ENCODE data around the gene PDSS2.

The PDSS2 gene

DNA sequence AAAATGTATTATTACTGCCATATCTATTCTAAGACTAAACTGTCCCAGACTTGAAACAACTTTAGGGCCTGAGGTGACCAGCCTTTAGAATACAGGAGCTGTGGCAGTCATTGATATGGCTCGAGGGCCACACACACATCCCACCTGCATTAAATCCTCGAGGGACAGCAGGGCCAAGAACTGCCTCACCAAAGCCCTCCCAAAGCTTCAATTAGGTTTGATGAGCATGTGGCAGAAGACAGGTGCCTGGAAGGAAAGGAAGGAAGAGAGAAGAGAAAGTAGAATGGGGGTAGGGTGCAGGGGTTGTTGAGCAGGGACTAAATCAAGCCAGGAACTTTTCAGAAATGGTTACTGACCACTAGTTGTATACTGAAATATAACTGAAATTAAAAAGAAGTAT lies 115.0 kb downstream of the PDSS2 start:
- Histone ChIP-seq H3K4me3 (ENCODE audit: low read depth in 1 of 2, low read length in 1 of 2) (no peak overlapping the region), H3K27ac (no peak overlapping the region), H3K9me3 (no peaks in the 10 kb centered on the region), H3K4me1 (ENCODE audit: control insufficient read depth in 1 of 2, insufficient read depth in 1 of 2, low read depth in 1 of 2, low read length in 1 of 2) (peaks cover 9 to 21% of the 10 kb centered on the region in 2 experiments), H3K27me3 (no peaks in the 10 kb centered on the region), H3K36me3 (no peaks in the 10 kb centered on the region)
- TF ChIP-seq, protein P1, sequence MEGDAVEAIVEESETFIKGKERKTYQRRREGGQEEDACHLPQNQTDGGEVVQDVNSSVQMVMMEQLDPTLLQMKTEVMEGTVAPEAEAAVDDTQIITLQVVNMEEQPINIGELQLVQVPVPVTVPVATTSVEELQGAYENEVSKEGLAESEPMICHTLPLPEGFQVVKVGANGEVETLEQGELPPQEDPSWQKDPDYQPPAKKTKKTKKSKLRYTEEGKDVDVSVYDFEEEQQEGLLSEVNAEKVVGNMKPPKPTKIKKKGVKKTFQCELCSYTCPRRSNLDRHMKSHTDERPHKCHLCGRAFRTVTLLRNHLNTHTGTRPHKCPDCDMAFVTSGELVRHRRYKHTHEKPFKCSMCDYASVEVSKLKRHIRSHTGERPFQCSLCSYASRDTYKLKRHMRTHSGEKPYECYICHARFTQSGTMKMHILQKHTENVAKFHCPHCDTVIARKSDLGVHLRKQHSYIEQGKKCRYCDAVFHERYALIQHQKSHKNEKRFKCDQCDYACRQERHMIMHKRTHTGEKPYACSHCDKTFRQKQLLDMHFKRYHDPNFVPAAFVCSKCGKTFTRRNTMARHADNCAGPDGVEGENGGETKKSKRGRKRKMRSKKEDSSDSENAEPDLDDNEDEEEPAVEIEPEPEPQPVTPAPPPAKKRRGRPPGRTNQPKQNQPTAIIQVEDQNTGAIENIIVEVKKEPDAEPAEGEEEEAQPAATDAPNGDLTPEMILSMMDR (IDR thresholded peaks at IDR 0.05): no peak

DNA sequence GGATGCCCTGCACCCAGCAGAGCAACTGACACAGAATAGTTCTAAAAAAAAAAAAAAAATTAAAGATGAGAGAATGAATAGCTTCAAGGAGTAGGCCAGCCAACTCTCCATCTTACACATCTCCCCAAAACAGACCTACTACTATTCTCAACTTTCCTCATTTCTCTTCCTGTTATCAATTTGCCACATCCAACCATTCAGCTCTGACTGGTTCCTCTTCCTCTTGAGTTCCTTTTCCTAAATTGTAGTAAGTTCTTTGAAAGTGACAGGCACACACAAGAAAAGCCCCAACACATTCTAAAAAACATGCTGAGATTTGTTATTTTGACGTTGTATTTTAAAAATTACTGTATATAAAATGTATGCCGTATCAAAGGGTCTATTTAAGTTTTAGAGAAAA lies 117.2 kb downstream of the PDSS2 start:
- Histone ChIP-seq H3K4me3 (ENCODE audit: low read depth in 1 of 2, low read length in 1 of 2) (no peak overlapping the region), H3K27me3 (no peaks in the 10 kb centered on the region), H3K9me3 (no peaks in the 10 kb centered on the region), H3K4me1 (ENCODE audit: control insufficient read depth in 1 of 2, insufficient read depth in 1 of 2, low read depth in 1 of 2, low read length in 1 of 2) (peaks cover 9 to 21% of the 10 kb centered on the region in 2 experiments), H3K27ac (no peak overlapping the region), H3K36me3 (no peaks in the 10 kb centered on the region)
- TF ChIP-seq, protein P1 (IDR thresholded peaks at IDR 0.05): no peak

DNA sequence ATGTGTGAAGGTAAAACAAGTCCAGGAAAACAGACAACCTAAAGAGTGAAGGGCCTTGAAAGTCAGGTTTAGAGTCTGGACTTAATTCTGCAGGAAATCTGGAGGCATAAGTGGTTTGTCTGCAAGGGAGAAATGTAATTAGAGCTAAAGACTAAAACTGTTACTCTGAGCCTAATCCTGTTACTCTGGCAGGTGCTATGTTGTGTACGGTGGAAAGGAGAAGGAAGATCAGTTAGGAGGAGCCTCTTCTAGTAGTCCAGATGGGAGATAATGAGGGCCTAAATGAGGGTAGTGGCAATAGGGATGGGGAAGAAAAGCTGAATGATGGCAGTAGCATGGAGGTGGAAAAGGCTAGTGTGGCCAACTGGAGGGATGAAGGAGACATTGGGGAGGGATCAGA lies 118.5 kb downstream of the PDSS2 start:
- Histone ChIP-seq H3K4me1 (ENCODE audit: control insufficient read depth in 1 of 2, insufficient read depth in 1 of 2, low read depth in 1 of 2, low read length in 1 of 2) (peaks cover 9 to 19% of the 10 kb centered on the region in 2 experiments), H3K27ac (no peak overlapping the region), H3K36me3 (no peaks in the 10 kb centered on the region), H3K27me3 (no peaks in the 10 kb centered on the region), H3K9me3 (no peaks in the 10 kb centered on the region), H3K4me3 (ENCODE audit: low read depth in 1 of 2, low read length in 1 of 2) (no peak overlapping the region)
- TF ChIP-seq, protein P1 (IDR thresholded peaks at IDR 0.05): no peak

DNA sequence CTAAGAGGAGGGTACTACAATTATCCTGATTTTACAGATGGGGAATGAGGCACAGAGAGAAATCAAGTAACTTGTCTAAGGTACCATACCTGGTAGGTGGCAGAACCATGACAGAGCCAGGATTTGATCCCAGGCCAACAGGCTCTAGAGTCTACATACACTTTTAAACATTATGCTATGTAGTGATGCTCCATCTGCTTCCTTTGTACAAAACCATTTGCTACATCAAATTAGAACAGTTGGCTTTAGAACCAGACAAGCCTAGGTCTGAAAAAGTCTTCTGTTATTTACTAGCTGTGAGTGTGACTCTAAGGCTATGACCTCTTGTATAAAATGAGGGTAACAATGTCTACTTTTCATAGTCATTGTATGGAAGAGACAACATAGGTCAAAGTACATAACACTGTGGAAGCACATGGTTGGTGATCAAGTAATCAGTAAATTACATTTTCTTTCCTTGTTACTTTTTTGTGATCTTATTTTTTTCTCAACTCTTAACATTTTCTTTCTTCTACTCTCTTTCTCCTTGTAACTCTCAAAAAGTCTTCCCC lies 122.1 kb downstream of the PDSS2 start:
- H3K27me3 ChIP-seq: no peaks in the 10 kb centered on the region
- H3K4me1 ChIP-seq (ENCODE audit: control insufficient read depth in 1 of 2, insufficient read depth in 1 of 2, low read depth in 1 of 2, low read length in 1 of 2): peaks cover 6 to 8% of the 10 kb centered on the region in 2 experiments
- no peaks in the 10 kb centered on the region for H3K36me3 ChIP-seq
- TF ChIP-seq, protein P1 (IDR thresholded peaks at IDR 0.05): no peak
- no peaks in the 10 kb centered on the region for H3K9me3 ChIP-seq
- H3K4me3 ChIP-seq (ENCODE audit: low read depth in 1 of 2, low read length in 1 of 2): no peak overlapping the region
- H3K27ac ChIP-seq: no peak overlapping the region

DNA sequence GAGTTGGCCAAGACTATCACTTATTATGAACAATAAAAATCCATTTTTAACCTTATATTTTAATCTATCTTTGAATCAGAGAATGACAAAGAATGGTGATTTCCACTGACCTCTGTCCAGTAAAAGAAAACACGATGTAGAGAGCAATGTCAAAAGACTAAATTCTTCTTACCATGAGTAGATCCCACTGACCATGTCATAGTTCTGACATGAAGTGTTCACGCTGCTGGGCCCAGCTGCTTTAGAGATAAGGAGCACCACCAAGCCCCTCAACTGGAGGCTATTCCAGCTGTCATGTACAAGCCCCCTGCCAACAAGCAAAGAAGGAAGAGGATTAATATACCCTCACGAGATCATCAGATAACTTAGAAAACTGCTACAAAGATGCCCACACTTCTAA lies 125.3 kb downstream of the PDSS2 start:
- Histone ChIP-seq H3K4me3 (ENCODE audit: low read depth in 1 of 2, low read length in 1 of 2) (no peak overlapping the region), H3K9me3 (no peaks in the 10 kb centered on the region), H3K27ac (no peak overlapping the region), H3K4me1 (ENCODE audit: control insufficient read depth in 1 of 2, insufficient read depth in 1 of 2, low read depth in 1 of 2, low read length in 1 of 2) (no peaks in the 10 kb centered on the region), H3K36me3 (no peaks in the 10 kb centered on the region), H3K27me3 (no peaks in the 10 kb centered on the region)
- TF ChIP-seq, protein P1 (IDR thresholded peaks at IDR 0.05): no peak

DNA sequence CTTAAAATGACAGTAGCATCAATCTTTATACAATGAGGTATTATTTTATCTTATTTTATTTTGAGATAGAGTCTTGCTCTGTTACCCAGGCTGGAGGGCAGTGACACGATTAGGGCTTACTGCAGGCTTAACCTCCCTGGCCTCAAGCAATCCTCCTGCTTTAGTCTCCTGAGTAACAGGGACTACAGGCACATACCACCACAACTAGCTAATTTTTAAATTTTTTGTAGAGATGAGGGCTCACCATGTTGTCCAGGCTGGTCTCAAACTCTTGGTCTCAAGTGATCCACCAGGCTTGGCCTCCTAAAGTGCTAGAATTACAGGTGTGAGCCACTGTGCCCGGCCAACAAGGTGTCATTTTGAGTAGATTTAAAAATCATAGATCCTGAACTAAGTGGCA lies 125.9 kb downstream of the PDSS2 start:
- TF ChIP-seq, protein P1 (IDR thresholded peaks at IDR 0.05): no peak
- Histone ChIP-seq H3K27ac (no peak overlapping the region), H3K4me3 (ENCODE audit: low read depth in 1 of 2, low read length in 1 of 2) (no peak overlapping the region), H3K36me3 (no peaks in the 10 kb centered on the region), H3K27me3 (no peaks in the 10 kb centered on the region), H3K9me3 (no peaks in the 10 kb centered on the region), H3K4me1 (ENCODE audit: control insufficient read depth in 1 of 2, insufficient read depth in 1 of 2, low read depth in 1 of 2, low read length in 1 of 2) (no peaks in the 10 kb centered on the region)

Measured in neutrophil (primary cell).